AG04450 (cell line): ENCODE results near the gene TRAPPC1. TPM values are rescaled to one million over a fixed set of nuclear protein-coding genes. Genes with fewer than 3 reads are reported as not detected.
A peak's percentile ranks its signal among the peaks of the same experiment; 100 is the strongest.

Experiments used
- CTCF ChIA-PET: fragments of 300-600, 350-600 bp; formaldehyde crosslinking; extraction: SDS; loops from one replicate; lab custom pipeline; 2022; ENCODE audit warnings: antibody characterized with exemption, inconsistent platforms; lab: Charles Lee
- POLR2A ChIA-PET: fragments of 350-600 bp; formaldehyde crosslinking; extraction: SDS; loops from one replicate; lab custom pipeline; 2021; ENCODE audit warnings: antibody characterized with exemption, inconsistent platforms; lab: Yijun Ruan, JAX
- DNase-seq: peaks from one replicate; pipeline ENCODE4 v3.0.0-alpha.2; 2011; ENCODE audit warnings: low read depth, low spot score
- H3K27ac ChIP-seq: one replicate; pipeline ENCODE4 v1.5.1; 2012; ENCODE audit warnings: low read depth, low read length, control low read depth
- H3K27me3 ChIP-seq: one replicate; pipeline ENCODE4 v1.6.0; 2012; ENCODE audit warnings: low read length; ENCODE audit not compliant: control insufficient read depth, insufficient read depth
- H3K4me3 ChIP-seq: 2 replicates; pipeline ENCODE4 v1.5.1; 2011; ENCODE audit warnings: mild to moderate bottlenecking, low read depth, low read length, control low read depth
- H3K9me3 ChIP-seq: 2 replicates; pipeline ENCODE4 v1.5.1; 2012; ENCODE audit warnings: low read length; ENCODE audit not compliant: control insufficient read depth, insufficient read depth
- polyA plus RNA-seq: library from polyadenylated mRNA; depleted of rRNA; stranded (reverse); fragments of >200 nt; gene quantifications from 2 replicates; pipeline ENCODE4 v1.2.3, GENCODE V29; 2011
- TF ChIP-seq, protein P1 (sequence below): IDR thresholded peaks from 2 replicates; pipeline ENCODE4 v1.5.1; 2011; ENCODE audit warnings: low read depth, low read length, control low read depth, inconsistent platforms

TRAPPC1 gene
- polyA plus RNA-seq, 1 experiment: 202 TPM

DNA sequence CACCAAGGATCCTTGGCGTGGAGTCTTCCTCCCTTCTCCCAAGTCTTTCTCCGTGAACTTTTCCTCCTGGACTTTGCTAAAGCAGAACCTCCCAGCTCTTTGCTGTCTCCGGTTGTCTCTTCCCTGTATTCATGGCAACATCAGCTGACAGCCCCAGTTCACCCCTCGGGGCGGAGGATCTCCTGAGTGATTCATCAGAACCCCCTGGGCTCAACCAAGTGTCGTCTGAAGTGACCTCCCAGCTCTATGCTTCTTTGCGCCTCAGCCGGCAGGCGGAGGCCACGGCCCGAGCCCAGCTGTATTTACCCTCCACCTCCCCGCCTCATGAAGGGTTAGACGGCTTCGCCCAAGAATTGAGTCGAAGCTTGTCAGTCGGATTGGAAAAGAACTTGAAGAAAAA lies 1.2 kb upstream of the TRAPPC1 start:
- H3K4me3 ChIP-seq: peak overlapping the region; percentile 100
- ChIA-PET CTCF (interaction anchor here (0.6 to 4.6 kb wide), 15 partner anchors 7 to 190 kb away, joined by 3 to 29 read pairs (median 5); partner anchors contain the start of gene RNF227), POLR2A (interaction anchor here (0.6 to 2.2 kb wide), 5 partner anchors 11 to 73 kb away, joined by 3 to 15 read pairs (median 5); partner anchors contain the start of gene RNF227)
- TF ChIP-seq, protein P1, sequence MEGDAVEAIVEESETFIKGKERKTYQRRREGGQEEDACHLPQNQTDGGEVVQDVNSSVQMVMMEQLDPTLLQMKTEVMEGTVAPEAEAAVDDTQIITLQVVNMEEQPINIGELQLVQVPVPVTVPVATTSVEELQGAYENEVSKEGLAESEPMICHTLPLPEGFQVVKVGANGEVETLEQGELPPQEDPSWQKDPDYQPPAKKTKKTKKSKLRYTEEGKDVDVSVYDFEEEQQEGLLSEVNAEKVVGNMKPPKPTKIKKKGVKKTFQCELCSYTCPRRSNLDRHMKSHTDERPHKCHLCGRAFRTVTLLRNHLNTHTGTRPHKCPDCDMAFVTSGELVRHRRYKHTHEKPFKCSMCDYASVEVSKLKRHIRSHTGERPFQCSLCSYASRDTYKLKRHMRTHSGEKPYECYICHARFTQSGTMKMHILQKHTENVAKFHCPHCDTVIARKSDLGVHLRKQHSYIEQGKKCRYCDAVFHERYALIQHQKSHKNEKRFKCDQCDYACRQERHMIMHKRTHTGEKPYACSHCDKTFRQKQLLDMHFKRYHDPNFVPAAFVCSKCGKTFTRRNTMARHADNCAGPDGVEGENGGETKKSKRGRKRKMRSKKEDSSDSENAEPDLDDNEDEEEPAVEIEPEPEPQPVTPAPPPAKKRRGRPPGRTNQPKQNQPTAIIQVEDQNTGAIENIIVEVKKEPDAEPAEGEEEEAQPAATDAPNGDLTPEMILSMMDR: peak; percentile 48
- H3K27me3 ChIP-seq: no peaks in the 10 kb centered on the region
- no peak for DNase-seq
- peak overlapping the region; percentile 70 for H3K27ac ChIP-seq
- H3K9me3 ChIP-seq: no peaks in the 10 kb centered on the region

DNA sequence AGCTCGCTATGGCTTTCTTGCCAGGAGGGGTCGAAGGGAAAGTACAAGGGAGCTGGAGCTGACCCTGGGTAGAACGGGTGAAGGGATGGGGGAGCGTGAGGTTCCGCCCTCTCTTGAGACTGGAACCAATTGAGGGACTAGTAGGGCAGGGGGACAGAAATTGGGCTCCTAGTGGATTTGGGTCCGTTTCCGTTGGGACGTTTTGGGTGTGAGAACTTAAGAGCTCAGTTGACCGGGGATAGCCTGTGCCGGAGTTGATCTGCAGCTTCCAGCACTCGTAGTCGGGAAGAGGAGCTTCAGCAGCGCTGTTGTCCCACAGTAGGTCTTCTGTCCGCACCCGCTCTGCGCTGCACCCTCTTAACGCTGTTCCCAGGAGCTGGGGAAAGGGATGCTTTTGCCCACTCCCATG lies 741 bp upstream of the TRAPPC1 start:
- CTCF ChIA-PET: interaction anchor here (0.6 to 4.6 kb wide), 14 partner anchors 8 to 189 kb away, joined by 3 to 29 read pairs (median 5); partner anchors contain the start of gene RNF227
- H3K27me3 ChIP-seq: no peaks in the 10 kb centered on the region
- peak overlapping the region; percentile 100 for H3K4me3 ChIP-seq
- TF ChIP-seq, protein P1: no peak
- no peaks in the 10 kb centered on the region for H3K9me3 ChIP-seq
- peak overlapping the region; percentile 70 for H3K27ac ChIP-seq
- POLR2A ChIA-PET: interaction anchor here (0.7 to 2.2 kb wide), 5 partner anchors 10 to 75 kb away, joined by 3 to 15 read pairs (median 4); partner anchors contain the start of genes NAA38 and RNF227
- no peak for DNase-seq

DNA sequence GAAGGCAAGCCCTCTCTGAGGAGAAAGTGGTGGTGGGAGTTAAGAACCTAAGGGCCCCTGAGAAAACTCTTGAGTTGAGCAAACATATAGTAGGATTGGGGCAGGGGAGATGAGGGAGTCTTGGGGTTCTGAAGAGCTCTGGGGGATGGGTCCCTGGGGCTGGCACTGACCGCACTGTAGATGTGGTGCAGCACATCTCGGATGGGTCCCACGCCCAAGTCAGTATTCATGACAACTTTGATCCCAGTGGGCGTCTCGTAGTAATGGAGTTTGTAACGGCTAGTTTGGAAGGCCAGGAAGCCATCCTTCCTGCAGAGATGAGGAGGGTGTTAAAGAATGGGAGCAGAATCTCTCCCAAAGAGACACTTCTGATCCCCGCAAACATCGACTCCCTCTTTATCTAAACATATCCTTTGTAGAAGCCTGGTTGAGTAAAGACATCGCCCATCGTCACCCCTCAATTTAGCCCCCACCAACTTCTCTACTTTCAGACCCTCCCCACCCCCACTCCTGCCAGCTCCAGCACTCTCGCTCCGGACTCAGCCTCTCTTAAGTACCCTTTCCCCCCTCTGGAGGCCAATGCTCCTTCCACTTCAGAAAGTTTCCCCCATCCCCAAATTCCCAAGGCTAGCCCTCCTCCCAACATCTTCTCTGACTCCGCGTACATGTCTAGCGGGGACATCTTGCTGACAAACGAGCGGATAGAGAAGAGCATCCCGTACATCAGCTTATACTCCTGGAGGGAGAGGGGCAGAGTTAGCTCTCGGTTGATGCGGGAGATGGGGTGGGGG lies 710 bp downstream of the TRAPPC1 start:
- H3K27ac ChIP-seq: no peak overlapping the region
- POLR2A ChIA-PET: interaction anchor here (0.6 to 2.2 kb wide), 4 partner anchors 9 to 74 kb away, joined by 3 to 15 read pairs (median 4); partner anchors contain the start of genes NAA38 and RNF227

DNA sequence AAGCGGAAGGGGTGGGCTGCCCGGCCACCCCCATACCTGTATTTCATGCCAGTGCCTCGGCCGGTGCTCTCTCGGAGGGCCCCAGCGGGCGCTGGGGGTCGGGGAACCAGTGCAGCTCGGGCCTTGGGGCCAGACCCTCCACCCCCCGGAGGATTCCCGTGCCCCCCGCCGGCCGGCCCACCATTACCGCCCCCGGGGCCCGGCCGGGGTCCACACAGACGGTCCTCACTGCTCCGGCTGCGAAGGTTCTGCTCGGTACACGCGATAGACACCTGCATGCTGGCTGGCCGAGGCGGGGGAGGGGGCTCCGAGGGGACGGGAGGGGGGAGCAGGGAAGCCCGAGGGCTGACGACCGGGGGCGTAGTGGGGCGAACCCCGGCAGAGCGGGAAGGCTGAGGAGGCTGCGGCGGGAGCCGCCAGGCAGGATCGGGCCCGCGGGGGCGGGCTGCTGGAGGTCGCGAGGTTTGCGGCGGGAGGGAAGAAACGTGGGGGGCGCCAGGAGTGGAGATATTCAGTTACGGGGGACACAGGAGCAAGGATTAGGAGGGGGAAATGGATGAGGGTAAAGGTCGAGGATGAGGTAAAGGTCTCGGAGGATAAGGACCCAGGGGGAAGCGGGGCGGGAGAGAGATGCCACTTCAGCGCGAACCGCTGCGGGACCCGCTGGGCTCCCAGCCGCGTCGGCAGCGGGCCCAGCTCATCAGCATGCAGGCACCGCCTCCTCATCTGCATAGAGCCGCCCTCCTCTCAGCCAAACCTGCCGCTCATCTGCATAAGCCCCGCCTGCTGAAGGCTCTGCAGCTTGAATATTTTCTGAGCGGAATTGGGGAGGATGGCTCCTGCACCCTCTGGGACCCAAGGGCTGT lies 2.4 kb downstream of the TRAPPC1 start, which contains the start of gene KCNAB3:
TSS of gene KCNAB3 (minus strand) at position 699 of the 866 bp plus-strand sequence. CDS start at position 278, 421 bp downstream.
- ChIA-PET POLR2A (interaction anchor here (1.0 kb wide), 2 partner anchors 12 to 14 kb away, joined by 5 to 6 read pairs; partner anchors contain the start of gene RNF227), CTCF (interaction anchor here (1.1 to 1.4 kb wide), 3 partner anchors 61 to 144 kb away, joined by 3 to 5 read pairs (median 5); no protein-coding TSS in a partner anchor)
- H3K27ac ChIP-seq: peak within 1 kb of the TSS; percentile 2

More for the DNA sequence above, 710 bp downstream of the TRAPPC1 start:
- CTCF ChIA-PET: interaction anchor here (0.6 to 4.1 kb wide), 5 partner anchors 9 to 59 kb away, joined by 3 to 29 read pairs (median 7); no protein-coding TSS in a partner anchor
- no peak for DNase-seq
- Histone ChIP-seq H3K4me3 (peak overlapping the region; percentile 100), H3K9me3 (no peaks in the 10 kb centered on the region), H3K27me3 (no peaks in the 10 kb centered on the region)
- TF ChIP-seq, protein P1: no peak

More for the DNA sequence above, 2.4 kb downstream of the TRAPPC1 start, which contains the start of gene KCNAB3:
- Histone ChIP-seq H3K4me3 (peak within 1 kb of the TSS; percentile 63), H3K27me3 (no peaks in the 10 kb centered on the region), H3K9me3 (no peaks in the 10 kb centered on the region)
- TF ChIP-seq, protein P1: no peak
- no peak for DNase-seq
